Measurements from ENCODE around the gene SLF2. TPM values are rescaled to one million over a fixed set of nuclear protein-coding genes. Genes with fewer than 3 reads are reported as not detected.

The SLF2 gene
- polyA plus RNA-seq, 3 donors = 33.4 to 45.6 (median 36.9) TPM

Other genes starting within 250 kb of the SLF2 start
- 100 to 1,000 TPM; 174 to 255 (median 188) TPM for gene PAX2, start 167.4 kb upstream of the SLF2 start, polyA plus RNA-seq (ENCODE audit: insufficient read length in 3 of 3)
- gene SEMA4G, start 56.5 kb downstream of the SLF2 start, polyA plus RNA-seq (ENCODE audit: insufficient read length in 3 of 3) = 10 to 100 TPM; 49.8 to 52.7 (median 50.3) TPM
- gene MRPL43, start 74.5 kb downstream of the SLF2 start, polyA plus RNA-seq (ENCODE audit: insufficient read length in 3 of 3) = 100 to 1,000 TPM in 2 of 3 donors, 10 to 100 TPM in 1; 94.5 to 105 (median 100) TPM
- gene TWNK, start 74.6 kb downstream of the SLF2 start, polyA plus RNA-seq (ENCODE audit: insufficient read length in 3 of 3) = 10 to 100 TPM; 13.4 to 17.1 (median 16.1) TPM
- gene LZTS2, start 86.8 kb downstream of the SLF2 start, polyA plus RNA-seq (ENCODE audit: insufficient read length in 3 of 3) = 10 to 100 TPM; 45.4 to 72.3 (median 70.8) TPM
- 1 to 10 TPM; 2.3 to 4.3 (median 3.8) TPM for gene PDZD7, start 118.2 kb downstream of the SLF2 start, polyA plus RNA-seq (ENCODE audit: insufficient read length in 3 of 3)
- gene SFXN3, start 118.3 kb downstream of the SLF2 start, polyA plus RNA-seq (ENCODE audit: insufficient read length in 3 of 3) = 10 to 100 TPM; 22.4 to 36.1 (median 24.2) TPM
- gene KAZALD1, start 149.0 kb downstream of the SLF2 start, polyA plus RNA-seq (ENCODE audit: insufficient read length in 3 of 3) = 10 to 100 TPM in 1 of 3 donors, 1 to 10 TPM in 2; 8.0 to 12.7 (median 10.0) TPM
- under 1 TPM in 2 of 3 donors, not detected in 1; 0.09 TPM for gene TLX1, start 218.3 kb downstream of the SLF2 start, polyA plus RNA-seq (ENCODE audit: insufficient read length in 3 of 3)

Measured in renal cortex interstitium (tissue), 3 donors.